Ovary (tissue), 3 donors: ENCODE measurements around the gene PTPRN2.

Experiments used
- CTCF ChIP-seq, 3 donors: fragments of 450-650 bp in 2 of 3; fragments of 200-600 bp in 1 of 3; IDR thresholded peaks; one replicate each; pipeline versions ENCODE4 v1.5.1 to v1.8.0; 2016 to 2022; ENCODE audit warnings: antibody characterized with exemption in 3 of 3, mild to moderate bottlenecking in 1 of 3
- POLR2A ChIP-seq: fragments of 450-650 bp; IDR thresholded peaks from one replicate; pipeline ENCODE4 v1.6.1; 2017; ENCODE audit warnings: antibody characterized with exemption, mild to moderate bottlenecking, moderate library complexity
- donor health status: DM: no; HTN: no; CAD: no.

- TF ChIP-seq CTCF (IDR thresholded peaks at IDR 0.05) = no peak
- no peak for TF ChIP-seq POLR2A
Measured at GRCh38 chr7:158044482-158044823, 543.2 kb downstream of the PTPRN2 start.
